ENCODE results near the gene CHI3L1.
A peak's percentile ranks its signal among the peaks of the same experiment; 100 is the strongest.
"Not testable (repeated sequence)": the region's sequence is repeated elsewhere in the genome, so short reads cannot be mapped to it uniquely, and the experiment has no call there.

Gene CHI3L1

DNA sequence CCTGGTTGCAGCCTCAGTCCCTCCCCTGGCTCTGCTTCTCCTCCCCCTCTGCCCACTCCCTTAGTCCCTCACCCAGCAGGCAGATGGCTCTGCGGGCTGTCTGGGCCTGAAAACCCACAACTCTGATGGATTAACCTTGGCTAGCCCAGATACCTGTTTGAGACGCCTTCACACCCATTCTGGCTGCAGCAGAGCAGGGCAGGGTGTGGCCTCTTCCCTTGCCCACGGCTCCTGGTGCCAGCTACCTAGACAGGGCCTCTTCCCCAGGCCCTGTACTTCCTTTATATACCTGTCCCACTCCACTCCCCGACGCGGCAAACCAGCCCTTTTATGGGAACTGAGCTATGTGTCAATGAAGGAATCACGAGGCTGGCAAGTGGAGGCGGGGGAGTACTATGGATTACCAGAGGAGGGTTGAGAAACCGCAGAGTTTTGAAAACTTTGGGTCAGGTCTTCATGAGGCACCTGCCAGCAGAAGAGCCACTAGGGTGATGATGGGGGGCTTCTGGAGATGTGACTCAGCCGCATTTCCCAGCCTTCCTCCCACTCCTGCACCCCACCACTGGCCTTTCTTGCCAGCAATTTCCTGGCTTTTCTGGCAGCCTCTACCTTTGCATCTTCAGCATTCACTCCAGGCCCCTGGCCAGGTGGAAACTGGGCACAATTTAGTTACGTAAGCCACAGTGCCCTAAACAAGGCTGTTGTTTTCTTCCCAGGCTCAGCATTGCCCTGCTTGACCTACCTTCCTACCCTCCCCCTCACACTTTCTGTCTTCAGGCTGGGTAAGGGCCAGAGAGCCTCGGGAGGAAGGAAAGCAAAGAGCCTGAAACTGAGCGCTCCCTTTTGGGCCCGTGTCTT, at the start of gene CHI3L1:
TSS of gene CHI3L1 (minus strand) at position 259 of the 858 bp plus-strand sequence. CDS start at position 178, 81 bp downstream.
- DNase-seq (ENCODE audit: low read depth in 2 of 2) = no peak

DNA sequence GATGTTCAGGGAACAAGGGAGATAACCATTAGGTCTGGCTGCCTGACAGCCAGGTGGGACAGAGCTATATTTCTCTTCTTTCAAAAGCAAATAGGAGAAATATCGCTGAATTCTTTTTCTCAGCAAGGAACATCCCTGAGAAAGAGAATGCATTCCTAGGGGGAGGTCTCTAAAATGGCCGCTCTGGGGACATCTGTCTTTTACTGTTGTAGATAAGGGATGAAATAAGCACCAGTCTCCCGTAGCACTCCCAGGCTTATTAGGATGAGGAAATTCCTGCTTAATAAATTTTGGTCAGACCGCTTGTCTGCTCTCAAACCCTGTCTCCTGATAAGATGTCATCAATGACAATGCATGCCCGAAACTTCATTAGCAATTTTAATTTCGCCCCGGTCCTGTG, 48.4 kb upstream of the CHI3L1 start:
- not testable (repeated sequence) for DNase-seq (ENCODE audit: low read depth in 2 of 2)

GRCh38 chr1:203229471-203230135, 43.1 kb upstream of the CHI3L1 start, which contains the start of gene CHIT1:
Gene CHIT1, minus strand, starts transcription at chr1:203229673. Its CDS starts 37 bp downstream, at chr1:203229636.
- no peak for DNase-seq (ENCODE audit: low read depth in 2 of 2)

GRCh38 chr1:203228670-203229069, 42.2 kb upstream of the CHI3L1 start:
- no peak for DNase-seq (ENCODE audit: low read depth in 2 of 2)

- no peak for DNase-seq (ENCODE audit: low read depth in 2 of 2)
These were observed 41.0 kb upstream of the CHI3L1 start for GRCh38 chr1:203227371-203228083.

DNA sequence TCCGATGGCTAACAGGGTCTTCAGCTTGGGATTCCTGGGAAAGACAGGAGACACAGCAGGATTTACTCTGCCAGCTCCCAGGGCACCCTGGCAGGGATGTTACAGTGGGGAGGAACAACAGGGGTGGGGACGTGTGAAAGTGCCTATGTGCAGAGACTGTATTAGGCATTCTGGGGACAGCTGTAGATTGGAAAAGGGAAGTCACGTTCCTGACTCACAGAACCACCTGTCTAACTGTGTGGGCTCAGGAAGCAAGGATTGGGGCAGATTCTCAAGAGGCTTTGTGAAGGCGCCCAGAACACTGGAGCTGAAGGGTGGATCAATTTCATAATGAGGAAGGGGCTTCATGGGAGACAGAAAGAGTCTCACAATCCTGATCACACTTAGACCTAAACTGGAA, 38.6 kb upstream of the CHI3L1 start:
- no peak for DNase-seq (ENCODE audit: low read depth in 2 of 2)

DNA sequence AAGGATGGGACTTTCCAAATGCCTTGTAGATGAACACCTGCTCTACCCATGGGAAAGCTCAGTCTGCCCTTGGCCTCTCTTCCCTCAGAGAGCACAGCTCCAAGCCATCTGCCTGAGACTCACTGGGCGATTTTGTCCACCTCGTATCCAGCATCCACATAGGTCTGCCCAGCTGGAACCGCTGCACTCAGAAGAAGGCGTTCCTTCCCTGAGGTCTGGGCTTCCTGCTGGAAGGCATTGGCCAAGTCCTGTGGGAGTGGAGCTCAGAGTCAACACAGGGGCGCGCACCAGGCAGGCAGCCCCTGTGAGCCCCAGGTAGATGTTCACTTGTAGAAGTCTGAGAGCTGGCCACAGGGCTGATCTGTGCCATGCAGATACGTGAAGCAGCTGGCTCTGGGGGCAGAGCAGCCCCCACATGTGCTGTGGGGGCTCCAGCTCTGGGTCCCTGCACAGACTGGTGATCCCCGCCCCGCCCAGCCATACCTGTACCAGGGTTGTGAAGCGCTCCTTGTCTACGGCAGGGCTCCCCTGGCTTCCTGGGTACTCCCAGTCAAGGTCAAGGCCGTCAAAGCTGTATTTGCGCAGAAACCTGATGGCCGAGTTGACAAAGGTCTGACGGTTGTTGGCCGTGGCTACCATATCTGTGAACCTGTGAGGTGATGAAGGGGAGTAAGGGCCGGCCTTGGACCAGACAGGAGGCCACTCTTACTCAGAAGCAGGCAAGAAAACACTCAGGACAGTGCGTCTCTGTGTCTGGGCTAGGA, 36.7 kb upstream of the CHI3L1 start:
- no peak for DNase-seq (ENCODE audit: low read depth in 2 of 2)

DNA sequence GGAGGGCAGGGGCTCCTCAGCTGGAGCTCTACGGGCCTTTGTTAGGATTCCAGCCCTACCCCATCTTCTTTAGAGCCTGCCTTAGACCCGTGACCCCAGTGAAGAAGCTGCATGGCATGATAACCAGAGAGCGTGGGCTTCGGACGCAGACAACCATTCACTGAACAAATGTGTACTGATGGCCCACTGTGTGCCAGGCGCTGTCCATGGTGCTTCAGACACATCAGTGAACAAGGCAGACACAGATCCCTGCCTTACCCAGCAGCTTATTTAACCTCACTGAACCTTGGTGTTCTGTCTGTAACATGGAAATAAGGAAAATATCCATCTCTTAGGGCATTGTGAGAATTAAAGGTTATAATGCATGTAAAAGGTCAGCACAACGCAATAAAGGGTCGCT, 33.4 kb upstream of the CHI3L1 start:
- no peak for DNase-seq (ENCODE audit: low read depth in 2 of 2)

GRCh38 chr1:203219171-203219570, 32.7 kb upstream of the CHI3L1 start:
- DNase-seq (ENCODE audit: low read depth in 2 of 2) = no peak

- no peak for DNase-seq (ENCODE audit: low read depth in 2 of 2)
These were observed 31.2 kb upstream of the CHI3L1 start for GRCh38 chr1:203217668-203218067.

DNA sequence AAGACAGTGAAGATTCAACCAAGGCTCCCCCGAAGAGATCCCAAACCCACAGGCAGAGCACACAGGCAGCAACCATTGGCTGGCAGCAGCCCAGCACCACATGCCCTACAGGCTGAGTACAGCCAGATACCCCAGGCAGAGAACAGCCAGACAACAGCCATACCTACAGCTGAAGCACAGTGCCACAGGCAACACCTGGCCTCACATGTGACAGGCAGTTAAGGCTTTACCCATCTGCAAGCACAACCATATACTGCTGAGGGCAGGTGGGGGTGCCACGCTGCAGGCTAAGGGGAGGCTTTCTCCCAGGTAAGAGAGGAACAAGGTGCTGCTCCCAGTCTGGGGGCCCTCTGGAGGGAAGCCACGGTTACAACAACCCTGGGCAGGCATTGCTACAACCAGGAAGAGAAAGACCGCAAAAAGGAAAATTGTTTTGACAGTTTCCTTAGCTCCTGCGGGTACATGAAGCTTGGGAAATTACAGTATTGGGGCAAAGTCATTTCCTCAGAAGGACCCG, 30.7 kb upstream of the CHI3L1 start:
- DNase-seq (ENCODE audit: low read depth in 2 of 2) = no peak

DNA sequence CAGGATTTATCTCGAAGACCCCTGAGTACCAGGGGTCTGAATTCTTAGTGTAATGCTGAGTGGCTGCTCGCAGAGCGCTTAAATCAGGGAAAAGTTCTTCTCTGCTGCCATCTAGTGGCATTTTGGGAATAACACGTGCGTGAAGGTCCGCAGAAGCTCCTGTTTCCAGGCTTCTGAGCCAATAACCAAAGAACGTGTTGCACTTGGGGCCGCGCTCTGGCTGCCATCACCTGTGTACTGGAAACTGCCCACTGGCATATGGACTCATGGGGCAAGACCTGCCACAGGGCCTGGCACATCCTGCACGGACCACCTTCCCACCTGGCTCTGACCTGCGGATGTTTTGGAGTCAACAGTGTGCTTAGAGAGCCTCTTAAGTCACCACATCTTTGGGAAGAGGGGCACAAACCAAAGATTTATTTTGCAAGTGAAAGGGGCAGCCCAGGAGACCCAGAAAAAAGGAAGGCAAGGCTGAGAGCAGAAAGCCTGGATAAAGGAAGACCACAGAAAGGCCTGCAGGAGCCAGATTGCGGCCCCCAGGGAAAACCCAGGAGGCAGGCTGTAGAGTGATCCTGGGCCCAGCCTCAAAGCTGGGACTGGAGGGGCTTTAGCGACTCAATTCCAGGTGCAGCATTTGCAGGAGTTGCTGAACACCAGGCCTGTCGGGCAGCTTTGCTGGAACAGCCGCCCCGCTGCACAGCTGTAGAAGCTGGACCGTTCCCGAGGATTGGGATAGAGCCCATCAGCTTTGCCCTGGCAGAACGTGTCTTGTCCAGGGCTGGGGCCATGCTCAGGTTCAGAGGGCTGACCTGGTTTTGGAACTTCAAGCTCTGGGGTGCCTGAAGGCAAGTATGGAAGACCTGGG, 30.0 kb upstream of the CHI3L1 start:
- DNase-seq (ENCODE audit: low read depth in 2 of 2) = peak; percentile 15 to 45

- no peak for DNase-seq (ENCODE audit: low read depth in 2 of 2)
These were observed 29.1 kb upstream of the CHI3L1 start for GRCh38 chr1:203215573-203215972.

- DNase-seq (ENCODE audit: low read depth in 2 of 2) = no peak
These were observed 28.4 kb upstream of the CHI3L1 start for GRCh38 chr1:203214871-203215270.

GRCh38 chr1:203213126-203213525, 26.6 kb upstream of the CHI3L1 start:
- DNase-seq (ENCODE audit: low read depth in 2 of 2) = no peak

- no peak for DNase-seq (ENCODE audit: low read depth in 2 of 2)
These were observed 25.3 kb upstream of the CHI3L1 start for GRCh38 chr1:203211812-203212211.

DNA sequence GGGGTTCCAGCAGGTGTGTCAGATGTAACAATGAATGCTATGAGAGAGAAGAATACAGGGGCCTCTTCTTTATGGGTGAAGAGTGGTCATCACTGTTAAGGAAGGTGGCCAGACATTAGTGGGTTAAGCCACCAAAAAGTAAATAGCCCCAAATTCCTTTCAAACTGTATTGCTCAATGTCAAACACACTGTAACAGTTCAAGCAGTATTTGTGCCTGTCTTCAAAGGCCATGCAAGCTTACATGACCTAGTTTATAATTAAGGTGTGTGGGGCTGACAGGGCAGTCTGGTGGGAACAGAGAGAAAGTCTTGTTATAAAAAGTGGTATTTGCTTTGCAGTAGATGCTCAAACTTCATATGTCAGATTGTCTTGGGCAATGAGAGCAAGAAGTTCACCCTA, 24.5 kb upstream of the CHI3L1 start:
- no peak for DNase-seq (ENCODE audit: low read depth in 2 of 2)

- no peak for DNase-seq (ENCODE audit: low read depth in 2 of 2)
These were observed 23.8 kb upstream of the CHI3L1 start for GRCh38 chr1:203210350-203210749.

DNA sequence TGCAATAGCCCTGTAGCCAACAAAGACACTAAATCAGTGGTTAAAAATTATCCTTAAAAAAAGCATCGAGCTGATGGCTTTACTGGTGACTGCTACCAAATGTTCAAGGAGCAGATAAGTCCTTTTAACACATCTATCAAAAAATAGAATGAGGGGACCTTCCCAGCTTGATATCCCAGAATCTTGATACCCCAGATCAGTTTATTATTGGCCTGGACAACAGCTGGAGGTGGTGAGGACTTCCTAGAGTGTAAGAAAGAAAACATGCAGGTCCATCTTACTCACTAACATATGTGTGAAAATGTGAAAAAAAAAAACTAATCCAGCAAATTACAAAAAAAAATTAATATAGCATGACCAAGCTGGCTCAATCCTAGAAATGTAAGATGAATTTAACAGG, 21.7 kb upstream of the CHI3L1 start:
- DNase-seq (ENCODE audit: low read depth in 2 of 2) = no peak

GRCh38 chr1:203207751-203208150, 21.2 kb upstream of the CHI3L1 start:
- no peak for DNase-seq (ENCODE audit: low read depth in 2 of 2)

Measured in stimulated activated CD4-positive, alpha-beta T cell treated with anti-CD3 and anti-CD28 coated beads, Interleukin-15, amount 100 ng/mL, for 48 hours (primary cell).